ENCODE measurements around the gene CSRNP2.

GRCh38 chr12:51122844-51123243, 39.4 kb upstream of the CSRNP2 start:
- TF ChIP-seq CTCF (IDR thresholded peaks at IDR 0.05) (no peak), POLR2A (IDR thresholded peaks at IDR 0.05) (no peak)

Measured in uterus (tissue), 2 donors.